ENCODE results near the gene SAMD4A. TPM values are rescaled to one million over a fixed set of nuclear protein-coding genes. Genes with fewer than 3 reads are reported as not detected.

Gene SAMD4A
- total and polyA plus RNA-seq, 2 donors: 1.7 to 2.8 TPM

DNA sequence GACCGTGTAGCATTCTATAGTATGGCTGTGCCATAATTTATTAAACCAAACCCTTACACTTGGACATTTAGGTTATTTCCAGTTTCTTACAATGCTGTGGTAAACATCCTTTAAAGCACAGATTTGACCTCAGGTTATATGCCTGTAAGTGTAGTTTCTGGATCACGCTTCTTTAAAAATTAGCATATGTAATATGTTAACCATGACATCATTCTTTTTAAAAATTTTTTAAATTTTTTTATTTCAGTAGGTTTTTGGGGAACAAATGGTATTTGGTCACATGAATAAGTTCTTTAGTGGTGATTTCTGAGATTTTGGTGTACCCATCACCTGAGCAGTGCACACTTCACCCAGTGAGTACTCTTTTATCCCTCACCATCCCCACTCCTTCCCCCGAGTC lies 18.3 kb downstream of the SAMD4A start:
- 96% methylated on average over 3 of the region's 3 CpGs for WGBS
- Histone ChIP-seq H3K27ac (ENCODE audit: low read depth in 1 of 2, low read length in 1 of 2) (no peak overlapping the region), H3K36me3 (ENCODE audit: control insufficient read depth in 2 of 2, insufficient read depth in 2 of 2, low read length in 1 of 2) (no peaks in the 10 kb centered on the region), H3K4me1 (ENCODE audit: control insufficient read depth in 2 of 2, insufficient read depth in 2 of 2, low read length in 2 of 2) (no peaks in the 10 kb centered on the region), H3K9me3 (ENCODE audit: control insufficient read depth in 2 of 2, insufficient read depth in 1 of 2, low read length in 1 of 2) (no peaks in the 10 kb centered on the region), H3K27me3 (ENCODE audit: control insufficient read depth in 2 of 2, insufficient read depth in 1 of 2, low read length in 1 of 2) (no peaks in the 10 kb centered on the region), H3K4me3 (ENCODE audit: low read length in 2 of 2) (no peak overlapping the region)
- no peak for DNase-seq (ENCODE audit: low read depth in 6 of 9, low spot score in 9 of 9)

DNA sequence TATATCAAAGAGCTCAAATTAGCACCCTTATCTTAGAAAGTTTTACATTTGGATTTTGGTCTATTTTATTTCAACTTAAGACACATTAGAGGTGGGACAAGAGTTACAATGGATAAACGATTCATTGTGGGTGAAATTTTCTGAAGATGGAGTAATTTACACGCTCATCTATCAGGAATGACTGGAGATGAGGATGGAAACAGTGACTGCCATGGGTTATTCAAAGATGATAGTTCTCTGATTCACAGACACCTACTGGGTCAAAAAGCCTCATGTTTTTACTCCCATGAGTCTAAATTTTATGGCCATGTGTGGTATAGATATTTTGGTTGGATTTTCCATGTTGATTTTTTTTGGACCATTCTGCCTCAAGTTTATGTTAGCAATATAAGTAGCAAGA lies 22.1 kb downstream of the SAMD4A start:
- no peak for DNase-seq (ENCODE audit: low read depth in 6 of 9, low spot score in 9 of 9)
- WGBS: 97% methylated on average over 2 of the region's 2 CpGs
- no peaks in the 10 kb centered on the region for H3K27me3 ChIP-seq (ENCODE audit: control insufficient read depth in 2 of 2, insufficient read depth in 1 of 2, low read length in 1 of 2)
- no peaks in the 10 kb centered on the region for H3K36me3 ChIP-seq (ENCODE audit: control insufficient read depth in 2 of 2, insufficient read depth in 2 of 2, low read length in 1 of 2)
- H3K27ac ChIP-seq (ENCODE audit: low read depth in 1 of 2, low read length in 1 of 2): no peak overlapping the region
- H3K4me1 ChIP-seq (ENCODE audit: control insufficient read depth in 2 of 2, insufficient read depth in 2 of 2, low read length in 2 of 2): peaks cover 0 to 2% of the 10 kb centered on the region in 2 donors
- no peaks in the 10 kb centered on the region for H3K9me3 ChIP-seq (ENCODE audit: control insufficient read depth in 2 of 2, insufficient read depth in 1 of 2, low read length in 1 of 2)
- H3K4me3 ChIP-seq (ENCODE audit: low read length in 2 of 2): no peak overlapping the region

DNA sequence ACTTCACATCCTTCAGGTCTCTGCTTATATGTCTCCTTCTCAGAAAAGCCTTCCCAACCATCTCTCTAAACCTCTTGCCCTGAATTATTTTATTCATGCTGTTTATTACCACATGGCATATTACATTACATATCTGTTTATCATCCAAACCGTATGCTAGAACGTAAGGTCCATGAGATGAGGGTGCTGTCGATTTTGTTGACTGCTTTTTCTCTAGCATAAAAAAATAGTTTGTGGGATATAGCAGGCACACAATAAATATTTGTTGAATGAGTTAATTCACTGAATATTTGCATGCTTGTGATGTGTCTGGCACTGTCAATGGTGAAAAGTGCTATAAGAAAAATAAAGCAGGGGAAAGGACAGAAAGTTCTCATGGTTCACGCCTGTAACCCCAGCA lies 22.9 kb downstream of the SAMD4A start:
- Histone ChIP-seq H3K4me1 (ENCODE audit: control insufficient read depth in 2 of 2, insufficient read depth in 2 of 2, low read length in 2 of 2) (peaks cover 0 to 2% of the 10 kb centered on the region in 2 donors), H3K4me3 (ENCODE audit: low read length in 2 of 2) (no peak overlapping the region), H3K27ac (ENCODE audit: low read depth in 1 of 2, low read length in 1 of 2) (no peak overlapping the region), H3K27me3 (ENCODE audit: control insufficient read depth in 2 of 2, insufficient read depth in 1 of 2, low read length in 1 of 2) (no peaks in the 10 kb centered on the region), H3K9me3 (ENCODE audit: control insufficient read depth in 2 of 2, insufficient read depth in 1 of 2, low read length in 1 of 2) (no peaks in the 10 kb centered on the region), H3K36me3 (ENCODE audit: control insufficient read depth in 2 of 2, insufficient read depth in 2 of 2, low read length in 1 of 2) (no peaks in the 10 kb centered on the region)
- DNase-seq (ENCODE audit: low read depth in 6 of 9, low spot score in 9 of 9): no peak
- 97% methylated on average over 4 of the region's 4 CpGs for WGBS

- H3K27ac ChIP-seq (ENCODE audit: low read depth in 1 of 2, low read length in 1 of 2): no peak overlapping the region
- H3K4me1 ChIP-seq (ENCODE audit: control insufficient read depth in 2 of 2, insufficient read depth in 2 of 2, low read length in 2 of 2): peaks cover 0 to 2% of the 10 kb centered on the region in 2 donors
Observed at GRCh38 chr14:54590481-54590880, 23.6 kb downstream of the SAMD4A start.

DNA sequence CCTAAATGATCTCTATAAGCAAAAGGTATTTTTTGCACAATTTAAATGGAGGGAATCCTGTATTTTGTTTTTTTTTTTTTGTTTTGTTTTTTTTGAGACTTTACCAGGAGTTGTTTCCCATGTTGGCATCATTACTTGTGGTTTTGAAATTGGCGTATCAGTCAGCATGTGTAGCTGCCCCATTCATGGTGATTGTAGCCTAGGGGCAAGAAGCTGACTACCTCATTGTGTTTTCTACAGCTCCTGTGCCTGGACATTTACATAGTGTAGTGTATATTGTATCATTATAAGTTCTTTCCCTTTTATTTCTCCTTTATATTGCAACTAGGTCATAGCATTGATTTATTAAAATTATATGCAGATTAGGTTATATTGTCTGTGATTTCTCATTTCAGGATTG lies 24.5 kb downstream of the SAMD4A start:
- Histone ChIP-seq H3K36me3 (ENCODE audit: control insufficient read depth in 2 of 2, insufficient read depth in 2 of 2, low read length in 1 of 2) (no peaks in the 10 kb centered on the region), H3K4me3 (ENCODE audit: low read length in 2 of 2) (no peak overlapping the region), H3K4me1 (ENCODE audit: control insufficient read depth in 2 of 2, insufficient read depth in 2 of 2, low read length in 2 of 2) (peaks cover 0 to 2% of the 10 kb centered on the region in 2 donors), H3K9me3 (ENCODE audit: control insufficient read depth in 2 of 2, insufficient read depth in 1 of 2, low read length in 1 of 2) (no peaks in the 10 kb centered on the region), H3K27me3 (ENCODE audit: control insufficient read depth in 2 of 2, insufficient read depth in 1 of 2, low read length in 1 of 2) (no peaks in the 10 kb centered on the region), H3K27ac (ENCODE audit: low read depth in 1 of 2, low read length in 1 of 2) (no peak overlapping the region)
- 97% methylated on average over 1 of the region's 1 CpG for WGBS
- DNase-seq (ENCODE audit: low read depth in 6 of 9, low spot score in 9 of 9): no peak

More at GRCh38 chr14:54590481-54590880, 23.6 kb downstream of the SAMD4A start:
- no peak for DNase-seq (ENCODE audit: low read depth in 6 of 9, low spot score in 9 of 9)
- Histone ChIP-seq H3K9me3 (ENCODE audit: control insufficient read depth in 2 of 2, insufficient read depth in 1 of 2, low read length in 1 of 2) (no peaks in the 10 kb centered on the region), H3K36me3 (ENCODE audit: control insufficient read depth in 2 of 2, insufficient read depth in 2 of 2, low read length in 1 of 2) (no peaks in the 10 kb centered on the region), H3K27me3 (ENCODE audit: control insufficient read depth in 2 of 2, insufficient read depth in 1 of 2, low read length in 1 of 2) (no peaks in the 10 kb centered on the region), H3K4me3 (ENCODE audit: low read length in 2 of 2) (no peak overlapping the region)

- 96% methylated on average over 4 of the region's 4 CpGs for WGBS
- Histone ChIP-seq H3K27me3 (ENCODE audit: control insufficient read depth in 2 of 2, insufficient read depth in 1 of 2, low read length in 1 of 2) (no peaks in the 10 kb centered on the region), H3K4me1 (ENCODE audit: control insufficient read depth in 2 of 2, insufficient read depth in 2 of 2, low read length in 2 of 2) (peaks cover 0 to 2% of the 10 kb centered on the region in 2 donors), H3K4me3 (ENCODE audit: low read length in 2 of 2) (no peak overlapping the region), H3K36me3 (ENCODE audit: control insufficient read depth in 2 of 2, insufficient read depth in 2 of 2, low read length in 1 of 2) (no peaks in the 10 kb centered on the region), H3K9me3 (ENCODE audit: control insufficient read depth in 2 of 2, insufficient read depth in 1 of 2, low read length in 1 of 2) (no peaks in the 10 kb centered on the region), H3K27ac (ENCODE audit: low read depth in 1 of 2, low read length in 1 of 2) (no peak overlapping the region)
- DNase-seq (ENCODE audit: low read depth in 6 of 9, low spot score in 9 of 9): no peak
Observed at GRCh38 chr14:54591866-54592265, 24.9 kb downstream of the SAMD4A start.

DNA sequence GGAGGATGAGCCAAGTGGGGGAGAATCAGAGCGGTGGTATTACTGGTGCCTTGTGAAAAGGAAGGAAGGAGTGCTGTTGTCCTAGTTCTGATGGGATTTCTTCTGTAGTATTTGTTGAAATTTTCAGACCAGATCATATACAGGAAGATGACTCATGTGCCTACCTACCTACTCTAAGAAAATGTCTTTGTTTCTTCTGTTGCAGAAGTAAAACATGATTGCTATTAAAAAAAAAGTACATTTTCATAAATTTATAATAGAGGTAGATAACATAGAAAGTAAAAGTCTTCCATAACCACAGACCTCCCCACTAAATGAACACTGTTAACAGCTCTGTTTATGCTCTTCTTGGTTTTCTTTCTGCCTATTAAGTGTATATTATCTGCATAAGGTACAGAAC lies 26.9 kb downstream of the SAMD4A start:
- Histone ChIP-seq H3K27me3 (ENCODE audit: control insufficient read depth in 2 of 2, insufficient read depth in 1 of 2, low read length in 1 of 2) (no peaks in the 10 kb centered on the region), H3K9me3 (ENCODE audit: control insufficient read depth in 2 of 2, insufficient read depth in 1 of 2, low read length in 1 of 2) (no peaks in the 10 kb centered on the region), H3K4me3 (ENCODE audit: low read length in 2 of 2) (no peak overlapping the region), H3K36me3 (ENCODE audit: control insufficient read depth in 2 of 2, insufficient read depth in 2 of 2, low read length in 1 of 2) (no peaks in the 10 kb centered on the region), H3K4me1 (ENCODE audit: control insufficient read depth in 2 of 2, insufficient read depth in 2 of 2, low read length in 2 of 2) (peaks cover 0 to 2% of the 10 kb centered on the region in 2 donors), H3K27ac (ENCODE audit: low read depth in 1 of 2, low read length in 1 of 2) (no peak overlapping the region)
- WGBS: 74% methylated on average over 1 of the region's 1 CpG
- no peak for DNase-seq (ENCODE audit: low read depth in 6 of 9, low spot score in 9 of 9)

DNA sequence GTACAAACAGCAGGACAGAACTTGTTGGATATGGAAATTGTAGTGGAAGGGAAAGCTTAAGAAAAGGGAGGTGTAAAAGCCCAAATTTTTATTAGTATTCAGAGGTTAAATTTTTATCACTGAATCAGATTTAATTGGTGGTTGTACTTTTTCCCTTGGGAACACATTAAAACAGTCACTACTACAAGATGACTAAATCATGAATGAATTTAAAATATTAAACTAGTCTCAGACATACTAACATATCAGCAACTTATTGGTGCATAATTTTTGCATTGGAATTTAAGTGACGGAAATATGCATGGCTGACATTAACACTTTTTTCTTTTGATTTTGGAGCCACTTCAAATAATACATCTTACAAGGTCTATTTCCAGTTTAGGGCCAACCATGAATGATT lies 27.6 kb downstream of the SAMD4A start:
- Histone ChIP-seq H3K27ac (ENCODE audit: low read depth in 1 of 2, low read length in 1 of 2) (no peak overlapping the region), H3K36me3 (ENCODE audit: control insufficient read depth in 2 of 2, insufficient read depth in 2 of 2, low read length in 1 of 2) (no peaks in the 10 kb centered on the region), H3K4me3 (ENCODE audit: low read length in 2 of 2) (no peak overlapping the region), H3K27me3 (ENCODE audit: control insufficient read depth in 2 of 2, insufficient read depth in 1 of 2, low read length in 1 of 2) (no peaks in the 10 kb centered on the region), H3K9me3 (ENCODE audit: control insufficient read depth in 2 of 2, insufficient read depth in 1 of 2, low read length in 1 of 2) (no peaks in the 10 kb centered on the region), H3K4me1 (ENCODE audit: control insufficient read depth in 2 of 2, insufficient read depth in 2 of 2, low read length in 2 of 2) (peaks cover 0 to 2% of the 10 kb centered on the region in 2 donors)
- WGBS: 99% methylated on average over 1 of the region's 1 CpG
- DNase-seq (ENCODE audit: low read depth in 6 of 9, low spot score in 9 of 9): no peak

DNA sequence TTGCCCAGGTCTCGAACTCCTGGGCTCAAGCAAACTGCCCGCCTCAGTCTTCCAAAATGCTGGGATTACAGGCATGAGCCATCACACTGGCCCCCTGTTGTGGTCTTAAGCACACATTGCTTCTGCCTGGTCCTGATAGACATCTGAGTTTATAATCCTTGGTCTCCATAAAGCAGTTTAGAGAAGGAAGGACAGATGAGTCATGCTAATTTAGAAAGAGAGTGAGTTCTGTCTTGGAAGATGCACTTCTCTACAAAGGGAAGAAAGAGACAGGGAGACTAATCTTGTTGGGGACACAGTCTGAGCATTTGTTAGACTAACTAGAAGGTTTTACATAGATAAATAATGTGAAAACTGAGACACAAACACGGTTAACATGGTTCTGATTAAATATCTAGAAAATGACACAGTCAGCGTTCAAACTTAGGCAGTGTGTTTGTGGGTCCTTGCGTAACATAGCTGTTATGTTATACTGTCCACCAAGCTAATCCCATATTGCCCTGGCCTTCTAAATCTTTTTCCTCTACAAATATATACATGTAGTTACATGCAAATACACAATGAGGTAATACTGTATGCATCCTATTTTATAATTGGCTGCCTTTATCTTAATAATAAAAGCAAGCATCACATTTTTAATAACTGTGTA lies 31.0 kb downstream of the SAMD4A start:
- Histone ChIP-seq H3K9me3 (ENCODE audit: control insufficient read depth in 2 of 2, insufficient read depth in 1 of 2, low read length in 1 of 2) (no peaks in the 10 kb centered on the region), H3K36me3 (ENCODE audit: control insufficient read depth in 2 of 2, insufficient read depth in 2 of 2, low read length in 1 of 2) (no peaks in the 10 kb centered on the region), H3K27me3 (ENCODE audit: control insufficient read depth in 2 of 2, insufficient read depth in 1 of 2, low read length in 1 of 2) (no peaks in the 10 kb centered on the region), H3K4me3 (ENCODE audit: low read length in 2 of 2) (no peak overlapping the region), H3K27ac (ENCODE audit: low read depth in 1 of 2, low read length in 1 of 2) (no peak overlapping the region), H3K4me1 (ENCODE audit: control insufficient read depth in 2 of 2, insufficient read depth in 2 of 2, low read length in 2 of 2) (peaks cover 0 to 2% of the 10 kb centered on the region in 2 donors)
- no peak for DNase-seq (ENCODE audit: low read depth in 6 of 9, low spot score in 9 of 9)
- WGBS: 95% methylated on average over 5 of the region's 5 CpGs

Measured in thymus (tissue), 11 donors.